ENCODE data around the gene MED9.

The MED9 gene

DNA sequence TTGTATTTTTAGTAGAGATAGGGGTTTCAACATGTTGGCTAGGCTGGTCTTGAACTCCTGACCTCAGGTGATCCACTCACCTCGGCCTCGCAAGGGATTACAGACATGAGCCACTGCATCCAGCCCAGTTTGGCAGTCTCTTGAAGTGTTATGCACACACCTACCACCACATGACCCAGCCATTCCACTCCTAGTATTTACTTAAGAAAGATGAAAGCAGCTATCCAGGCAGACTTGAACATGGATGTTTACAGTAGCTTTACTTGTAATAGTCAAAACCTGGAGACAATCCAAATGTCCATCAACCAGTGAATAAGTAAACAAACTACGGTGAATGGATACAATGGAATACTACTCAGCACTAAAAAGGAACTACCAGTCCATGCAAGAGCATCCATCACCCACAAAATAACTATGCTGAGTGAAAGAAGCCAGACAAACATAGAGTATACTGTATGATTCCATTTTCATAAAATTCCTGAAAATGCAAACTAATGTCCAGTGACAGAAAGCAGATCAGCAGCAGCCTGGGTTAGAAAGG lies 57.2 kb downstream of the MED9 start:
- DNase-seq (ENCODE audit: low read depth in 2 of 3, low spot score in 2 of 3), result no peak

GRCh38 chr17:17535957-17536356 lies 59.2 kb downstream of the MED9 start:
- no peak for DNase-seq (ENCODE audit: low read depth in 2 of 3, low spot score in 2 of 3)

- DNase-seq (ENCODE audit: low read depth in 2 of 3, low spot score in 2 of 3), result no peak
These were observed 59.9 kb downstream of the MED9 start for GRCh38 chr17:17536702-17537101.

GRCh38 chr17:17537311-17538099 lies 60.7 kb downstream of the MED9 start:
- DNase-seq (ENCODE audit: low read depth in 2 of 3, low spot score in 2 of 3), result no peak

GRCh38 chr17:17538417-17539391 lies 61.9 kb downstream of the MED9 start:
- no peak for DNase-seq (ENCODE audit: low read depth in 2 of 3, low spot score in 2 of 3)

DNA sequence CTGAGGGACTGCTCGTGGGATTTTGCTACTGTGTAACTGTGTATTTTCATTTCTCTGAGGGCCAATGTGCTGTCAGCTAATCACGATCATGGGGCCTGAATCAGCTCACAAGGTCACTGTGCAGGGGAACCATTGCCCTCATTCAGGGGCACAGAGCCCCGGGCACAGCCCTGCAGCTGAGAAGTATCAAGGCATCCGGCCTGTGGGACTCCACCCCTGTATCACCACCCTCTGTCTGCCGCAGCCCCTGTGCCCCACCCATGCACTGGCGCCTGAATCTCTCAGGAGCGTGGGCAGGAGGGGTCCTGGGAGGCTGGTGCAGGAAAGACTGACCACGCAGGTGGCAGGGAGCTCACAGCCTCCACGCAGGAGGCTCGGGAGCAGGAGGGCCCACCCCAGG lies 62.8 kb downstream of the MED9 start:
- DNase-seq (ENCODE audit: low read depth in 2 of 3, low spot score in 2 of 3), result no peak

GRCh38 chr17:17540278-17540906 lies 63.6 kb downstream of the MED9 start:
- no peak for DNase-seq (ENCODE audit: low read depth in 2 of 3, low spot score in 2 of 3)

- no peak for DNase-seq (ENCODE audit: low read depth in 2 of 3, low spot score in 2 of 3)
These were observed 64.3 kb downstream of the MED9 start for GRCh38 chr17:17540935-17541639.

DNA sequence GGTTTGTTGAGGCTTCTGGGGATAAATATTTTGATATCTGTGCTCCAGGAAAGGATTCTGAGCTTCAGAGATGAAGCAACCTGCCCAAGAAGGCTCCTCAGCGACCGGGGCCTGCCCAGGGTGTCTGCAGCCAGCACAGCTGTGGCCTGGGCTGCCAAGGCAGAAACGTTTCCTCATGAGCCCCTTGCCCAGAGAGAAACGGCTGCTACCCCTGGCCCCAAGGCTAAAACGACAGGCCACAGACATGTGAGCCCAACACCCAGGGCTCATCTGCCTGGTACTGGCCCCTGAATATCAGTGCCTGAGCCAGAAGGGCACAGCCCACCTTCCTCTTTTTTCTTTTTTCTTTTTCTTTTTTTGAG lies 64.8 kb downstream of the MED9 start:
- no peak for DNase-seq (ENCODE audit: low read depth in 2 of 3, low spot score in 2 of 3)
